Measurements from ENCODE around the gene RPL9. TPM values are rescaled to one million over a fixed set of nuclear protein-coding genes. Genes with fewer than 3 reads are reported as not detected.

RPL9 gene
- total and polyA plus RNA-seq, 2 of the 13 experiments (the other 11 are each of a cell fraction or from before 2014, with no cell fraction given), result 993 to 2,148 TPM

GRCh38 chr4:39458505-39459300 lies at the start of gene RPL9, which contains the start of gene LIAS (continued):
- TF ChIP-seq KDM5A (IDR thresholded peaks at IDR 0.05; ENCODE audit: borderline replicate concordance, low read length) (peak; percentile 97), NPAS2 (CRISPR knock-in tag; IDR thresholded peaks at IDR 0.05; ENCODE audit: borderline replicate concordance) (no peak), ETV6 (CRISPR knock-in tag; conservative IDR thresholded peaks at IDR 0.05) (0 out of 2 replicates have a peak, but pooled peaks have one; percentile 20), CTCF (CRISPR knock-in tag; IDR thresholded peaks at IDR 0.05) (no peak), HHEX (CRISPR knock-in tag; IDR thresholded peaks at IDR 0.05) (no peak), ZNF224 (CRISPR knock-in tag; IDR thresholded peaks at IDR 0.05) (0 out of 2 replicates have a peak, but pooled peaks have one; percentile 28), ZNF616 (CRISPR knock-in tag; IDR thresholded peaks at IDR 0.05; ENCODE audit: low read depth) (peak; percentile 20; the same call in 1 of the 2 replicates), NR2F2 (IDR thresholded peaks at IDR 0.05; ENCODE audit: borderline replicate concordance, low read depth) (no peak), ZNF331 (CRISPR knock-in tag; IDR thresholded peaks at IDR 0.05) (peak; percentile 56; the same call in 1 of the 2 replicates), GATA4 (IDR thresholded peaks at IDR 0.05; ENCODE audit: borderline replicate concordance, low read depth) (no peak), TGIF2 (CRISPR knock-in tag; IDR thresholded peaks at IDR 0.05) (no peak), ZNF343 (CRISPR knock-in tag; IDR thresholded peaks at IDR 0.05) (0 out of 2 replicates have a peak, but pooled peaks have one; percentile 51), FOXP1 (IDR thresholded peaks at IDR 0.05) (no peak), FOXP1 (CRISPR knock-in tag; IDR thresholded peaks at IDR 0.05) (no peak; the same call in 1 of the 2 replicates), SYNCRIP (IDR thresholded peaks at IDR 0.05; ENCODE audit: insufficient read depth, low read depth, low read length) (no peak), ZSCAN9 (CRISPR knock-in tag; IDR thresholded peaks at IDR 0.05; ENCODE audit: borderline replicate concordance) (peak; percentile 48; the same call in 1 of the 2 replicates), FOXO1 (CRISPR knock-in tag; IDR thresholded peaks at IDR 0.05) (no peak; the same call in 1 of the 2 replicates), GABPB1 (CRISPR knock-in tag; IDR thresholded peaks at IDR 0.05) (peak; percentile 73), ZBTB25 (CRISPR knock-in tag; IDR thresholded peaks at IDR 0.05) (no peak), FOXA1 (IDR thresholded peaks at IDR 0.05) (no peak), FOXA1 (CRISPR knock-in tag; IDR thresholded peaks at IDR 0.05) (0 out of 2 replicates have a peak, but pooled peaks have one; percentile 9), KDM5B (CRISPR knock-in tag; IDR thresholded peaks at IDR 0.05; ENCODE audit: borderline replicate concordance) (peak; percentile 90), HMGA1 (CRISPR knock-in tag; conservative IDR thresholded peaks at IDR 0.05) (no peak), ZNF878 (CRISPR knock-in tag; IDR thresholded peaks at IDR 0.05) (0 out of 2 replicates have a peak, but pooled peaks have one; percentile 33), FOXP4 (CRISPR knock-in tag; IDR thresholded peaks at IDR 0.05) (peak; percentile 35; the same call in 1 of the 2 replicates), CREBL2 (CRISPR knock-in tag; IDR thresholded peaks at IDR 0.05; ENCODE audit: borderline replicate concordance) (no peak; the same call in 1 of the 2 replicates), RBFOX2 (IDR thresholded peaks at IDR 0.05; ENCODE audit: low read depth, low read length) (peak; percentile 86)

Data from HepG2 (cell line).